Tibial artery (tissue), 4 donors: ENCODE data around the gene MYORG.
"Not testable (repeated sequence)": the region's sequence is repeated elsewhere in the genome, so short reads cannot be mapped to it uniquely, and the experiment has no call there.

Experiments used
- DNase-seq, 2 donors: peaks; one replicate each; pipeline ENCODE4 v3.0.0-alpha.2; 2019
- H3K27ac ChIP-seq, 2 donors: fragments of 200-600 bp; sonication (generic) in 1 of 2; 1 replicate in 1 of 2; 2 replicates in 1 of 2; pipeline ENCODE4 v1.5.1; 2018 to 2019; ENCODE audit warnings: mild to moderate bottlenecking in 1 of 2
- H3K27me3 ChIP-seq, 2 donors: fragments of 200-600 bp; sonication (generic) in 1 of 2; one replicate each; pipeline versions ENCODE4 v1.5.1 to v1.6.0; 2016 to 2019
- H3K36me3 ChIP-seq, 3 donors: fragments of 200-600 bp; sonication (generic) in 2 of 3; one replicate each; pipeline ENCODE4 v1.5.1; 2016 to 2019; ENCODE audit warnings: mild to moderate bottlenecking in 2 of 3
- H3K4me1 ChIP-seq, 4 donors: fragments of 200-600 bp; sonication (generic) in 2 of 4; 1 replicate in 3 of 4; 2 replicates in 1 of 4; pipeline ENCODE4 v1.5.1; 2016 to 2019
- H3K4me3 ChIP-seq, 2 donors: fragments of 200-600 bp; sonication (generic) in 1 of 2; 1 replicate in 1 of 2; 2 replicates in 1 of 2; pipeline ENCODE4 v1.5.1; 2018 to 2019; ENCODE audit warnings: mild to moderate bottlenecking in 2 of 2
- H3K9me3 ChIP-seq, 3 donors: fragments of 200-600 bp; sonication (generic) in 1 of 3; one replicate each; pipeline ENCODE4 v1.5.1; 2016 to 2019
- intact Hi-C: fragments of 100-400 bp; cut with DNase I; formaldehyde crosslinking; loops from one replicate; pipeline ENCODE4 v1.15.0; 2023; ENCODE audit warnings: low total_unique reads
- TF ChIP-seq, protein P1 (sequence below), 2 experiments: fragments of 200-600 bp in 1 of 2; fragments of 450-650 bp in 1 of 2; IDR thresholded peaks; one replicate each; pipeline ENCODE4 v1.5.1; 2017 to 2019; ENCODE audit warnings: antibody characterized with exemption in 2 of 2, mild to moderate bottlenecking in 1 of 2, moderate library complexity in 1 of 2

Gene MYORG

GRCh38 chr9:34370970-34371880 is 5.5 kb downstream of the MYORG start:
- intact Hi-C loops, result no loop called here
- Histone ChIP-seq H3K27ac (no peak overlapping the region), H3K9me3 (peaks cover 0 to 12% (median 0%) of the 10 kb centered on the region in 3 donors), H3K4me1 (peaks cover 0 to 7% (median 3%) of the 10 kb centered on the region in 4 donors), H3K4me3 (no peak overlapping the region), H3K36me3 (peaks cover 7 to 40% (median 30%) of the 10 kb centered on the region in 3 donors), H3K27me3 (peaks cover 0 to 18% of the 10 kb centered on the region in 2 donors)
- no peak for DNase-seq
- TF ChIP-seq, protein P1, sequence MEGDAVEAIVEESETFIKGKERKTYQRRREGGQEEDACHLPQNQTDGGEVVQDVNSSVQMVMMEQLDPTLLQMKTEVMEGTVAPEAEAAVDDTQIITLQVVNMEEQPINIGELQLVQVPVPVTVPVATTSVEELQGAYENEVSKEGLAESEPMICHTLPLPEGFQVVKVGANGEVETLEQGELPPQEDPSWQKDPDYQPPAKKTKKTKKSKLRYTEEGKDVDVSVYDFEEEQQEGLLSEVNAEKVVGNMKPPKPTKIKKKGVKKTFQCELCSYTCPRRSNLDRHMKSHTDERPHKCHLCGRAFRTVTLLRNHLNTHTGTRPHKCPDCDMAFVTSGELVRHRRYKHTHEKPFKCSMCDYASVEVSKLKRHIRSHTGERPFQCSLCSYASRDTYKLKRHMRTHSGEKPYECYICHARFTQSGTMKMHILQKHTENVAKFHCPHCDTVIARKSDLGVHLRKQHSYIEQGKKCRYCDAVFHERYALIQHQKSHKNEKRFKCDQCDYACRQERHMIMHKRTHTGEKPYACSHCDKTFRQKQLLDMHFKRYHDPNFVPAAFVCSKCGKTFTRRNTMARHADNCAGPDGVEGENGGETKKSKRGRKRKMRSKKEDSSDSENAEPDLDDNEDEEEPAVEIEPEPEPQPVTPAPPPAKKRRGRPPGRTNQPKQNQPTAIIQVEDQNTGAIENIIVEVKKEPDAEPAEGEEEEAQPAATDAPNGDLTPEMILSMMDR (IDR thresholded peaks at IDR 0.05), result no peak

DNA sequence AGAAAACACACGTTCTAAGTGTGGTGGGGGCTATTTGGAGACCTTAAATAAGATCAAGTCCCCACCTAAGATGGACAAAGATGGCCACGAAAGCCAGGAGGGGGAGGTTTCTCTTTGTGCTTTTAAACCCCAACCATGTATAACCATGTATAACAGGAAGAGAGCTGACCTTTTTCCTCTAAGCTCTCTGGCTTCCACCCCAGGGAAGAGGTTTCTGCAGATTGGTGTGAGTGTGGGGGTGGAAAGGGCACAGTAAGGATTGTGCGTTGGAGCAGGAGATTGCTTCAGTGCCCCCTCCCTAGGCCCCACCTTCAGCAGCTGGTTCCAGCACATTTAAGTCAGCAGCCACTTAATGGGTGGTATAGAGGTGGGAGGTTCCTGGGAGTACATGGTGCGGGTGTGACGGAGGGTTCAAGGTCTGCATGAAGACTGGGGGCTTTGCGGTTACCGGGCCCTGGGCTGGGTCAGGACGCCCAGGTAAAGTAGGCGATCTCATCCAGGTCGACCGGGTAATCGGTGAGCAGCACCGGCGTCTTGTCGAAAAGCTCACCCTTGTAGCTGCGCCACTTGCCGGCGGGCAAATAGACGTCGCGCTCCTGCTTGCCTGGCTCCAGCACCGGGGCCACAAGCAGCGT is 6.2 kb downstream of the MYORG start:
- TF ChIP-seq, protein P1 (IDR thresholded peaks at IDR 0.05), result no peak
- peaks cover 0 to 18% of the 10 kb centered on the region in 2 donors for H3K27me3 ChIP-seq
- H3K4me1 ChIP-seq, result no peaks in the 10 kb centered on the region
- H3K4me3 ChIP-seq, result no peak overlapping the region
- DNase-seq, result no peak
- no peak overlapping the region for H3K27ac ChIP-seq
- peaks cover 7 to 40% (median 30%) of the 10 kb centered on the region in 3 donors for H3K36me3 ChIP-seq
- intact Hi-C loops, result no loop called here
- peaks cover 0 to 12% (median 0%) of the 10 kb centered on the region in 3 donors for H3K9me3 ChIP-seq

- no peak for DNase-seq
These were observed 7.1 kb downstream of the MYORG start for GRCh38 chr9:34369636-34370035.

DNA sequence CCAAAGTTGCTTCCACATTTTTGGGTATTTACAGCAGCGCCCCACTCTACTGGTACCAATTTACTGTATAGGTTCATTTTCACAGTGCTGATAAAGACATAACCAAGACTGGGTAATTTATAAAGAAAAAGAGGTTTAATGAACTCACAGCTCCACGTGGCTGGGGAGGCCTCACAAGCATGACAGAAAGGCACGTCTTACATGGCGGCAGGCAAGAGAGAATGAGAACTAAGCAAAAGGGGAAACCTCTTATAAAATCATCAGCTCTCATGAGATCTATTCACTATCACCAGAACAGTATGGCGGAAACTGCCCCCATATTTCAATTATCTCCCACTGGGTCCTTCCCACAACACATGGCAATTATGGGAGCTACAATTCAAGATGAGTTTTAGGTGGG is 7.9 kb downstream of the MYORG start:
- peaks cover 7 to 40% (median 30%) of the 10 kb centered on the region in 3 donors for H3K36me3 ChIP-seq
- peaks cover 0 to 18% of the 10 kb centered on the region in 2 donors for H3K27me3 ChIP-seq
- DNase-seq, intact Hi-C loops, H3K27ac ChIP-seq, H3K4me1 ChIP-seq, H3K4me3 ChIP-seq: not testable (repeated sequence)
- peaks cover 0 to 12% (median 0%) of the 10 kb centered on the region in 3 donors for H3K9me3 ChIP-seq

More at GRCh38 chr9:34369636-34370035, 7.1 kb downstream of the MYORG start:
- Histone ChIP-seq H3K27ac (no peak overlapping the region), H3K36me3 (peaks cover 7 to 40% (median 30%) of the 10 kb centered on the region in 3 donors), H3K4me3 (no peak overlapping the region), H3K9me3 (peaks cover 0 to 12% (median 0%) of the 10 kb centered on the region in 3 donors), H3K4me1 (no peaks in the 10 kb centered on the region), H3K27me3 (peaks cover 0 to 18% of the 10 kb centered on the region in 2 donors)
- TF ChIP-seq, protein P1 (IDR thresholded peaks at IDR 0.05), result no peak
- intact Hi-C loops, result no loop called here

DNA sequence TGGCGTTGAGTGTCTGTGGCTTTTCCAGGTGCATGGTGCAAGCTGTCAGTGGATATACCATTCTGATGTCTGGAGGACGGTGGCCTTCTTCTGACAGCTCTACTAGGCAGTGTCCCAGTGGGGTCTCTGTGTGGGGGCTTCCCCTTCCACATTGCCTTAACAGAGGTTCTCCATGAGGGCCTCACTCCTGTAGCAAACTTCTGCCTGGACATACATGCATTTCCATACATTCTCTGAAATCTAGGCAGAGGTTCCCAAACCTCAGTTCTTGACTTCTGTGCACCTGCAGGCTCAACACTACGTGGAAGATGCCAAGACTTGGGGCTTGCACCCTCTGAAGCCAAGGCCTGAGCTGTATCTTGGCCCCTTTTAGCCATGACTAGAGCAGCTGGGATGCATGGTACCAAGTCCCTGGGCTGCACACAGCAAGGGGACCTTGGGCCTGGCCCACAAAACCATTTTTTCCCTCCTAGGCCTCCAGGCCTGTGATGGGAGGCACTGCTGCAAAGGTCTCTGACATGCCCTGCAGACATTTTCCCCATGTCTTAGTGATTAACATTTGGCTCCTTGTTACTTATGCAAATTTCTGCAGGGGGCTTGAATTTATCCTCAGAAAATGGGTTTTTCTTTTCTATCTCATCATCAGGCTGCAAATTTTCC is 8.8 kb downstream of the MYORG start:
- Histone ChIP-seq H3K27me3 (peaks cover 0 to 18% of the 10 kb centered on the region in 2 donors), H3K9me3 (peaks cover 0 to 12% (median 0%) of the 10 kb centered on the region in 3 donors), H3K36me3 (peaks cover 7 to 40% (median 30%) of the 10 kb centered on the region in 3 donors)
- DNase-seq, H3K4me1 ChIP-seq, H3K27ac ChIP-seq, H3K4me3 ChIP-seq, intact Hi-C loops: not testable (repeated sequence)

DNA sequence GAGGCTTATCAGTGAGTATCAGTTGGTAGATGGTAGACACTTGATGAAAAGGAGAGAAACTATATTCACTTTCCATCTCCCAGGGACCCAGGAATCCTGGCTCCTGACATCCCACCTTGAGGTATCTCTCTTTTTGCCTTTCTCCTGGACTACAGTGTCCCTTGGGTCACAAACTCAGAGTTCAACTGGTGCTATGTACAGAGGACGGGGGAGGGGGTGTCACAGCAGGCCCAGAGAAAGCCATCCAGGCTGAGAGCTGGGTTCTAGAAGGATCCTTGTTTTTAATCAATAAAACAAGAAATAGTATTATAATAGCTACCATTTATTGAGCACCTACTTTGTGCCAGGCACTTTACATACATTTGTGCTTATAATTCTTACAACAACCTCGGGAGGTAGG is 10.3 kb downstream of the MYORG start:
- H3K9me3 ChIP-seq, result peaks cover 0 to 4% (median 0%) of the 10 kb centered on the region in 3 donors
- intact Hi-C loops, result no loop called here
- TF ChIP-seq, protein P1 (IDR thresholded peaks at IDR 0.05), result no peak
- peaks cover 5 to 25% (median 16%) of the 10 kb centered on the region in 3 donors for H3K36me3 ChIP-seq
- H3K4me1 ChIP-seq, result no peaks in the 10 kb centered on the region
- H3K4me3 ChIP-seq, result no peak overlapping the region
- DNase-seq, result no peak
- no peak overlapping the region for H3K27ac ChIP-seq
- H3K27me3 ChIP-seq, result peaks cover 0 to 5% of the 10 kb centered on the region in 2 donors
